HG02884 (cell line): ENCODE measurements around the gene RGS7.
"Not testable (repeated sequence)": the region's sequence is repeated elsewhere in the genome, so short reads cannot be mapped to it uniquely, and the experiment has no call there.

Source experiments
- ATAC-seq: cut with Tn5 transposase; IDR thresholded peaks from one replicate; pipeline ENCODE4 v1.9.1; 2021; ENCODE audit warnings: mild to moderate bottlenecking, moderate library complexity; ENCODE audit not compliant: unreplicated experiment

RGS7 gene

DNA sequence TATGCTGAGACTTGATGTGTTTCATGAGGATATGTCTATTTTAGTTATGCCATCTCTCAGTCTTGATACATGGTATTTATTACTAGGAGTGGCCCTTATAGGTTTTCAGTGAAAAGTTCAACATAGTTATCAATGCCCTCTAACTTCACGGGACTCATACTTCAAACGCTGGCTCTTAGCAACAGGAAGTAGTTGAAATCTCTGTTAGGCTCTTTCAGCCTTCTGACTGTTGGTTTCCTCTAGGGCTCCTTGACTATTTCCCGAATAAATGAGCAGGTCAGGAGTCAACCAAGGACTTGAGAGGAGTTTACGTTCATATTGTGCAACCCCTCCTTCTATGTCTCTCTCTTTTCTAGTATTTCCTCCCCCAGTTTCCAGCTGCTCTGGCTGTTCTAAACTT, 141.8 kb downstream of the RGS7 start:
- no peak for ATAC-seq

- ATAC-seq: no peak
These were observed 143.9 kb downstream of the RGS7 start for GRCh38 chr1:241213139-241213538.

GRCh38 chr1:241212628-241213027, 144.4 kb downstream of the RGS7 start:
- ATAC-seq: no peak

DNA sequence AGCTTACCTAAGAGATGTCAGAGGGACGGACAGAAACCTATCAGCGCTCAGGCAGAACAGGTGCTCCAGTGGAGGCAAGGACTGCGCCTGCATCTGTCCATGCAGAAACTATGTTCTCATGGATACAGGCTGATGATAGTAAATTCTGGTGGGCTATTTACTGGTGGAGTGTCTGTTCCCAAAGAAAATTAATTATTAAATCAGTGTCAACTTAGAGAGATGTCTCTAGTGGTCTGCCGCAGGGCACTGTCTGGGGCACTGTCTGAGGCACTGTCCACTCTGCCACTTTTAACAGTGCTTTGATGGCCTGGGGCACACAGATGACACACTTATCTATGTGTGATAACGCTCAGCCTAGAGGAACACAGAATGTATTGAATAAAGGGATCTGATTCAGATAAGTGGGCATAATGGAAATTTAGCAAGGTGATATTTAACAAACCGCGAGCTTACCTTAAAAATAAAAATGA, 148.1 kb downstream of the RGS7 start:
- ATAC-seq: no peak

DNA sequence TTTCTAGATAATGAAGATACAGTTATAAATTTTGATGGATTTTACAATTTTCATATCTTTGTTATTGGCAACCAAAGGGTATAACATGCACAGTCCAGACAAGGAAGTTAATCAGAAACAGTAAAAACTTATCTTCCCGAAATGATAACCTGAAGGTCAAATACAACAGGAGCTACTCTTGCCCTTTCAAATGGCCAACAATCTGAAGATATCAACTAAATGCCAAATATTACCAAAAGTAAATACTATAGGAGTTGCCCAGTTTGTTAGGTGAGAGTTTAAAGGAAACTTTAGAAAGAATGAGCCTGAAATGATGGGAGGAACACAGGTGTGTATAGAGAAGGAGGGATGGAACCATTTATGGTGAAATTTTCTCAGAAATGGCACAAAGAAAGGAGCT, 153.2 kb downstream of the RGS7 start:
- no peak for ATAC-seq

DNA sequence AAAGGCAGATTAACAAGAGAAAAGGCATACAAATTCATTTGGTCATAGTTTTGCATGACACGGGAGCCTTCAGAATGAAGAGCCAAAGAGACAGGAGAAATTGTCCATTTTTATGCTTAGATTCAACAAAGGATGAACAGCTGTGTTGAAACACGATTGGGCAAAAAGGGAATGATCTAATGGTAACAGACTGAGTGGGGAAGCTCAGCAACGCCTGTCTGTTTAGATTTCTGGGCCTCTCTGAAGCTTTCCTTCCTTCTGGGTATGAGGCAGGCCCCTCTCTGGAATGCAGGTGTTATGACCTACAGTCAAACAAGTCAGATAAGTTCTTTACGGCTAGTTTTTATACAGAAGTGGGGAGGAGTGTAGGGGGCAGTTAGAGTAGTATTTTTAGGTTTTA, 154.6 kb downstream of the RGS7 start:
- no peak for ATAC-seq

- no peak for ATAC-seq
These were observed 170.3 kb downstream of the RGS7 start for GRCh38 chr1:241186716-241187115.

DNA sequence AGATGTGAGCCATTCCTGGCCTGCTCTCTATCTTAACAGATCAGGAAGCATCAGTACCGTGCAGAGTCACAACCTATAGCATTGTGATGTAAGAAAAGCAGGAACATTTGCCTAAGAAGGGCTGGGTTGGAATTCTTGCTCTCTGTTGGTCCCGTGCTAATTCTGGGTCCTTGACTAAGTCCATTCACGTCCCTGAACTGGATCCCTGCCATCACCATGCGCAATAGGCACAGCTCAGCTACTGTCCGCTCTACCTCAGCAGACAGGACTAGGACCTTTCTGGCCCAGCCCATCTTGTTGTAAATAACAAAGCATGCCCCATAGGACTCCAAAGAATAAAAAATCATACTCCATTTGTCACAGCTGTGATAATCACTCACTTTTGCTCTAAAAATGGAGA, 175.0 kb downstream of the RGS7 start:
- ATAC-seq: no peak

DNA sequence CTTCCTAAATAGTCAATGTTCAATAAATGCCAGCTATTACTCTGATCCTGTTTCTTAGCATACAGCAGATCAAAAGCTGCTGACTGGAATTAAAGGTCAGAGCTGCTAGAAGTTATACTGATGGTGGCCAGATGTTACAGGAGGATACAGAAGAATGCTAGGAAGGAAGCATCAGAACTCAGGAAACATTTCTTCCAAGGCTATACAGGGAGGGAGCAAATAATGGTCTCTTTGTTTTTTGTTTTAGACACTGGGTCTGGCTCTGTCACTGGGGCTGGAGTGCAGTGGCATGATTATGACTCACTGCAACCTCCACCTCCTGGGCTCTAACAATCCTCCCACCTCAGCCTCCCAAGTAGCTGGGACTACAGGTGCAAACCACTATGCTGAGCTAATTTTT, 175.5 kb downstream of the RGS7 start:
- ATAC-seq: no peak

GRCh38 chr1:241180569-241180968, 176.4 kb downstream of the RGS7 start:
- ATAC-seq: no peak

DNA sequence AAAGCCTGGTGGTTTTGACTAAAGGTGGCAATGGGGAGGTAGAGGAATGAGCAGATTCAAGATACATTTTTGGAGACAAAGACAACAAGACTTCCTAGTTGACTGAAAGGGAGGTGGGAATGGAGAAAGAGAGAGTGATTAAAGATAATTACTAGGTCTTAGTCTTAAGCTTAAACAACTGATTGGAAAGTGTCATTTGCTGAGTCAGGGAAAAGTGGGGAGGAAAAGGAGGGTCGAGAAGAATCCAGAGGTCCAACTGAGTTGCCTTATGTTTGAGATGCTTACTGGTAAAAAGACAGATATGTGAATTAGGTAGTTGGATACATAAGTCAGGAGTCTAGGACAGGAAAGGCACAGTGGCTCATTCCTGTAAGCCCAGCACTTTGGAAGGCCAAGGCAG, 179.3 kb downstream of the RGS7 start:
- ATAC-seq: no peak

- no peak for ATAC-seq
These were observed 184.5 kb downstream of the RGS7 start for GRCh38 chr1:241172486-241172885.

DNA sequence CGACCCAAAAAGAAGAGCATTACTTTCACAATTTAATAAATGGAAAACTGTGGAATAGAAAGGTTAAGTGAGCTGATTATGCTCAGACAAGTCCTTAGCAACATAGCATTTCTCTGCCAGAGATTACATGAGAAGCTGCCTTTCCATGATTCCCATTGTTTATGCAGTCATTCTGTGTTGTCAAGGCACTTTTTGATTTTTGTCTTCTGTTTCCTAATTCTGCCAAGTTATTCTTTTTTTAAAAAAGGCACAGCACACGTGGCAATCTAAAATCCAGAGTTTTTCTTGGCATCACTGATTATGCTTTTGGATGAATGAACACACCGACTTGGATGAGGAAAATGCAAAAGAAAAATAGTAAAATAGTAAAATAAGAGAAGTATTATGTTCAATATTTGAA, 185.0 kb downstream of the RGS7 start:
- ATAC-seq: no peak

- ATAC-seq: no peak
These were observed 189.8 kb downstream of the RGS7 start for GRCh38 chr1:241167121-241167630.

DNA sequence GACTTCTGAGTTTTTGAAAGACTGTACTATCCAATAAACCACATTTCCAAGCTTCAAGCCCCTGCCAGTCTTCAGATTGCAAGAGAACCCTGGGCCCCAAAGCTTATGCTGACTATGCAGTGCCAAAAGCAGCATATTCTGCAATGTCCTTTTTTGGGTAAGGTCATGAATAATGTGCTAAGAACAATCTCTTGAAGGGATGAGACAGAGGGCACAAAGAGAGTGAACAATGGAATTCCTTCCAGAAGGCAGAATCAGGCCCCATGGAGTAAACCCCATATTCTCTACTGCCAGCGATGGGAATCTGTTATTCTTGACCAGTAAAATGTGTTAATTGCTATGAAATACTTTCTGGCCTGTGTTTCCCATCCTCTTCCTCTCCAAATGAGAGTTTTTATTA, 190.4 kb downstream of the RGS7 start:
- no peak for ATAC-seq

- not testable (repeated sequence) for ATAC-seq
These were observed 191.7 kb downstream of the RGS7 start for GRCh38 chr1:241165256-241165655.

DNA sequence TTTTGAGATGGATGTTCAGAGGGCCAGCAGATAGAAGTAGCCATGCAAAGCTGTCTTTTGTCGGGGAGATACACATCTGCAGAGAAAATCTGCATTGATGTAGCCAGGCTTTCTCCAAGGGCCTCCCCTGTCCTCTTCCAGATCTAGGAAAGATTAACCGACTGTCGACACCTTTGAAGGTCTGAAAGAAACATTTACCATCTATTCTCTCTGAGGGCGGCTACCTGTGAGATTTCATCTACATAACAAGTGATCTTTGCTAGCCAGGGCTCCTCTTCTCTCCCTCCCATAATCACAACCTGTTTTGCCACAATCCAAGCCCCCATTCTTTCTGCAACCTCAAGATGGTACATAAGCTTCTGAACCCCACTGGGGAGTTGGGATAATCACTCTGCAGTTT, 193.6 kb downstream of the RGS7 start:
- ATAC-seq: no peak

DNA sequence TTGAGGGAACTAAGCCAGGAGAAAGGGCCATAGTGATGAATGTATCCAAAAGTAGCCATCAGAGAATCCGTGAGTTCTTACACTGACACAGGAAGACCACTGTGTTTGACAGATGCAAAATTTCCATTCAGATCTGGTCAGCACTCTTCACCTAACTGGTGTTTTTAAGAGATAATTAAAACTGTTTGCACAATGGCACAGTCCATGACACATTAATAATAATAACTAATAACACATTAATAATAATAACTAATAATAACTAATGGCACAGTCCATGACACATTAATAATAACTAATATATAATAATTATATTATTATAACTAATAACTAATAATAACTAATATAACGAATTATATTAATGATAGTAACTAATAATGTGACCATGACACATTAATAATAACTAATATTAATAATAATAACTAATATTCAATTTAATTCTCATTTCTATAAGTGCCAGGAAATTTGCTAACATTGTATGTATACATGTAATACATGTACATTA, 195.8 kb downstream of the RGS7 start:
- no peak for ATAC-seq

DNA sequence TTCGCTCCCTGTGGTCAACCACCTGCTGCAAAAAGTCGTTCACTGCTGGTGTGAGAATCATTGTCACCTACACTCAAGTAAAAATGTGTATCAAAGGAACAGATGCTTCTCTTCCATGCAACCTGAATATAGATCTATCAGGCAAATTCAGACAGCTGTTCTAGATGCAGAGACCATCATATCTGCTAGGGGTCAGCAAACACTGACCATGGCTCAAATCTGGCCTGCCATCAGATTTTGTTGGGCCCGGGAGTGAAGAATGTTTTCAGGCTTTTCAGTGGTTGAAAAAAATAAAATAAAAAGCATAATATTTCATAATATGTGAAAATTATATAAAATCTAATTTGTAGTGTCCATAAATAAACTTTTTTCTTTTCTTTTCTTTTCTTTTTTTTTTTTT, 199.6 kb downstream of the RGS7 start:
- ATAC-seq: no peak

GRCh38 chr1:241156231-241156965, 200.6 kb downstream of the RGS7 start:
- ATAC-seq: no peak

DNA sequence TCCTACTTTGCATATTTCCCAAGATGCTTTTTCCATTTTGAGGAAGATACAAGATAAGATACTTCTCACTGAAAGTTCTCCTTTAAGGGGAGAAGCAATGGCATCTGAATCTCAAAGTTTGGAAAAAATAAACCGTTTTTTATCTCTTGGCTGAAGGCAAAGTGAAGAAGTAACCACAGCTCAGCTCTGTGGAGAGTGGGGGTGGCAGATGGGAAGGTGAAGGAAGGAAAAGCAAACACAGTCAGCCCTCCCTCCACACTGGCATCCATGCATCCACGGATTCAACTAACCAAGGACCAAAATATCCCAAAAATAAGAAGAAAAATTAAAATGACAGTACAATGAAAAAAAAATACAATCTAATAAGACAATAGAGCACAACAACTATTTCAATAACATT, 211.1 kb downstream of the RGS7 start:
- ATAC-seq: no peak

GRCh38 chr1:241143765-241144442, 213.1 kb downstream of the RGS7 start:
- no peak for ATAC-seq
